Stimulated activated CD8-positive, alpha-beta memory T cell treated with anti-CD3 and anti-CD28 coated beads, Interleukin-2, amount 100 ng/mL, for 1 hour (primary cell): ENCODE data around the gene TLE5.
A peak's percentile ranks its signal among the peaks of the same experiment; 100 is the strongest.
"Not testable (repeated sequence)": the region's sequence is repeated elsewhere in the genome, so short reads cannot be mapped to it uniquely, and the experiment has no call there.

Source experiments
- DNase-seq, 2 donors: peaks; one replicate each; pipeline ENCODE4 v3.0.0-alpha.2; 2020; ENCODE audit warnings: low read depth in 2 of 2

Gene TLE5

GRCh38 chr19:3096267-3096901 is 34.1 kb upstream of the TLE5 start:
- DNase-seq: no peak

- DNase-seq: peak in 1 of 2 donors; percentile 21
Observed at GRCh38 chr19:3095441-3096191, 33.3 kb upstream of the TLE5 start.

DNA sequence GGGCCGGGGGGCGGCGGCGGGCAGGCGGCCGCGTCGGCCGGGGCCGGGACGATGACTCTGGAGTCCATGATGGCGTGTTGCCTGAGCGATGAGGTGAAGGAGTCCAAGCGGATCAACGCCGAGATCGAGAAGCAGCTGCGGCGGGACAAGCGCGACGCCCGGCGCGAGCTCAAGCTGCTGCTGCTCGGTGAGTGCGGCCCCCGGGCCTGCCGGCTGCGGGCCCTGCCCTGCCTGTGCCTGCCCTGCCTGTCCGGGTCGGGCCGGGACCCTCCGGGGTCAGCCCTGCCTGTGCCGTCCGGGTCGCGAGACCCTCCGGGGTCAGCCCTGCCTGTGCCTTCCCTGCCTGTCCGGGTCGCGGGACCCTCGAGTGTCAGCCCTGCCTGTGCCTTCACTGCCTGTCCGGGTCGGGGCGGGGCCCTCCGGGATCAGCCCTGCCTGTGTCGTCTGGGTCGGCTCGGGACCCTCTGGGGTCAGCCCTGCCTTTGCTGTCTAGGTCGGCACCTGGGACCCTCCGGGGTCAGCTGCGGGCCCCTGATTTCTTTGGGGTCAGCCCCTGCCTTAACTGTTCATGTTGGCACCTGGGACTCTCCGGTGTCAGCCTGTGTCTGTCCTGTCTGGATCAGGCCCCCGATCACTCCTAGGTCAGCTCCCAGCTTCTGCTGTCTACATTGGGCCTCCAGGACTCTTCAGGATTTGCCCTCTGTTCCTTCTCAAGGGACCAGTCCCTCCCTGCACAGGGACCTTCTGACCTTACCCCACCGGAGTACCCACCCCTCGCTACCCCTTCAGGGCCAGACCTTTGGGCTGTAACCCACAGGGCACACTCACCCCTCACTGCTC is 32.5 kb upstream of the TLE5 start:
- no peak for DNase-seq

GRCh38 chr19:3089299-3089855 is 27.1 kb upstream of the TLE5 start:
- not testable (repeated sequence) for DNase-seq

- DNase-seq: no peak
Observed at GRCh38 chr19:3087769-3088168, 25.5 kb upstream of the TLE5 start.

DNA sequence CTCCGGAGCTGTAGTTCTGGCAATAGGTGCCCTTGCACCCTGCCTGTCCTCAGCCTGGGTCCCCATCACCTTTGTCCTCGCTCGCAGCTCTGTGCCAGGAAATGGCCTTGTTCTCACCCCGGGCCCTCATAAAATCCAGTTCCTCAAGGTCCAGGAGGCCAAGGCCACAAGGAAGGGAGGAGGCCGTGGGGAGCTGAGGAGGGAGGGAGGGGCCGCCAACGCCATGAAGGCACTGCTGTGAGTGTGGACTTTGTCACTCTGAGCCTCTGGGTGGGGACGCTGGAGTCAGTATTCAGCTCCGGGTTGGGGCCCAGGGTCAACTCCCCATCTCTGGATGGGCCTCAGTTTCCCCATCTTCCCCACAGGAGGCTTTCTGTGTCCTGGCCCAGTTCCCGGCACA is 22.6 kb upstream of the TLE5 start:
- no peak for DNase-seq

- no peak for DNase-seq
Observed at GRCh38 chr19:3083964-3084363, 21.7 kb upstream of the TLE5 start.

- no peak for DNase-seq
Observed at GRCh38 chr19:3082331-3082730, 20.0 kb upstream of the TLE5 start.

GRCh38 chr19:3080286-3080685 is 18.0 kb upstream of the TLE5 start:
- DNase-seq: no peak

DNA sequence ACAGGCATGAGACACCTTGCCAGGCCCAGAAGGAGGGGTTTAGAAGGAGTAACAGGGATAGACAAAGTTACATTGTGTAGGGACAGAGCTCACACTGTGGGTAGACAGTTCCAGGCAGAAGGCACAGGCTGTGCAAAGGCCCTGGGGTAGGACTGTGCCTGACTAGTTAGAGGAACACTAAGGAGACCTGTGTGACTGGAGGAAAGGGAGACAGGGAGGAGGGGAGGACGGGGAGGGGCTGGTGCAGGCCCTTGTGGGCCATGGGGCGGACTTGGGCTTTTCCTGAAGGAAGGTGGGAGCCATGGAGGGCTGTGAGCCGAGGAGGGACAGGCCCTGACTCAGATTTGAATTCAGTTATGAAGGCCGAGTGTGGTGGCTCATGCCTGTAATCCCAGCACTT is 17.3 kb upstream of the TLE5 start:
- no peak for DNase-seq

- DNase-seq: peak; percentile 43 to 62
Observed at GRCh38 chr19:3075605-3076431, 13.5 kb upstream of the TLE5 start.

DNA sequence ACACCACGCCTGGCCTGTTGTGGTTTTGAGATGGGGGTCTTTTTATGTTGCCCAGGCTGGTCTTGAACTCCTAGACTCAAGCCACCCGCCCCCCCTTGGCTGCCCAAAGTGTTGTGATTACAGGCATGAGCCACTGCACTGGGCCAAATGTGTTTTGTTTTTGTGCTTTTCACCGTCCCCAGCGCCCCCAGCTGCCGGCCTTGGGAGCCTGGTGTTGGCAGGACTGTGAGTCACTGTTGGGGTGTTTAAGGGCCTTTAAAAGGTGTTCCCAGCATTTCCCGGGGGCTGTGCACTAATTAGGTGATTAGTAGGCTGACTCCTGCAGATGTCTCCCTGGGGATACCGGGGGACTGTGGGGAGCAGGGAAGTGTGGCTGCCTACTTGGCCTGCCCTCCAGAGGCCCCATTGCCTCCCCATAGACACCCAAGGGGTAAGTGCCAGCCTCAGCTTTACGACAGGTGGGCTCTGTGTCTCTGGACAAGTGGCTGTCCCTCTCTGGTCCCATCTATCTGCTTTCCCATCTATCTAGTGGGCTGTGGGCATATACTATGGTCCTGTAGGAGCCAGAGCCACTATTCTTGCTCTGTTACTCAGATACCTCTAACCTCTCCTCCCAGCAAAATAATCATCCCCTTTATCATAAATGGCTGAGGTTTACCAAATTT is 11.8 kb upstream of the TLE5 start:
- no peak for DNase-seq

DNA sequence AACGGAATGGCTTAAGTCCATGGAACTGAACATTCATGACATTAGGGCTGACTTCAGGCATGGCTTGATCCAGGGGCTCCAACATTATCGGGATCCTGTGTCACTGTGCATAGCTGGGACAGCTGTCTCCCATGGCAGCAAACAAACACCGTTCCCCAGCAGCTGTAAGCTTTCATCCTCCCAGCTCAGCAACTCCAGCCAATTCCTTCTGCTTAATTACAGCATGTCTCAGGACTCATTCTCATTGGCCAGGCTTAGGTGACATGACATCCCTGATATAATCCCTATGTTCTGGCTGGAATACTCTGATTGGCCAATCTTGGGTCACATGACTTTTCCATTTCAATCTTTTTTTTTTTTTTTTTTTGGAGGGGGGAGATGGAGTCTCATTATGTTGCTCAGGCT is 10.9 kb upstream of the TLE5 start:
- no peak for DNase-seq

- no peak for DNase-seq
Observed at GRCh38 chr19:3071768-3072167, 9.5 kb upstream of the TLE5 start.

DNA sequence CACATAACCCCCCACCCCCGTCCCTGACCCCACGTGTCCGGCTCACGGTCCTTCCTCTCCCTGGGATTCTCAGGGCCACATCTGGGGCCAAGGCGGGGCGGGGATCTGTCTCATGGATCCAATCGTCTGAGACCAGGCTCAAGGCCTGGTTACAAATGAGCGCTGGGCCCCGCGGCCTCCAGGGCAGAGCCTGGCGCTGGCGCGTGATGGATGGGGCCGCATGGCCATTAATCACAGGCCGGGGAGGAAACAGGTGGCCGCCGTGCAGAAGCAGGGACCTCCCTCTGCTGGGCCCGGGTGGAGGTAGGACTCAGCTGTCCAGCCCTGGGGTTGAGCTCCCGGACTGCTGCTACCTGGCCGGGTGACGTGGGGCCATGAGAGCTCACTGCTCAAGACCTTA is 5.8 kb upstream of the TLE5 start:
- DNase-seq: no peak

DNA sequence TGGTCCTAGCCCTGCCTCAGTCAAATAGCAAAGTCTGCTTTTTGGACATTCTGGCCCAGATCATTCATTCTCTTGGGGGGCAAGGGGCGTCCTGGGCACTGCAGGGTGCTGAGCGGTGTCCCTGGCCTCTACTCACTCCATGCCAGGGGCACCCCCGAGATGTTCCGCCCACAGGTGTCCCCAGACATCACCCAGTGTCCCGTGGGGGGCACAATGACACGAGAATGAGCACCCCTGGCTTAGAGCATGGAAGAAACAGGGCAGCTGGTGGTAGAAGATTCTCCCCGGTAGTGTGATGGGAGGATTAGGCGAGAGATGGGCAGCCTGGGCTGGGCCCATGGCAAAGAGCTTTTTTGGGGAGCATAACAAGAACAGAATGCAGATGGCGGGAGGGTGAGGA is 5.3 kb upstream of the TLE5 start:
- no peak for DNase-seq

- DNase-seq: no peak
Observed at GRCh38 chr19:3066482-3067049, 4.3 kb upstream of the TLE5 start.

DNA sequence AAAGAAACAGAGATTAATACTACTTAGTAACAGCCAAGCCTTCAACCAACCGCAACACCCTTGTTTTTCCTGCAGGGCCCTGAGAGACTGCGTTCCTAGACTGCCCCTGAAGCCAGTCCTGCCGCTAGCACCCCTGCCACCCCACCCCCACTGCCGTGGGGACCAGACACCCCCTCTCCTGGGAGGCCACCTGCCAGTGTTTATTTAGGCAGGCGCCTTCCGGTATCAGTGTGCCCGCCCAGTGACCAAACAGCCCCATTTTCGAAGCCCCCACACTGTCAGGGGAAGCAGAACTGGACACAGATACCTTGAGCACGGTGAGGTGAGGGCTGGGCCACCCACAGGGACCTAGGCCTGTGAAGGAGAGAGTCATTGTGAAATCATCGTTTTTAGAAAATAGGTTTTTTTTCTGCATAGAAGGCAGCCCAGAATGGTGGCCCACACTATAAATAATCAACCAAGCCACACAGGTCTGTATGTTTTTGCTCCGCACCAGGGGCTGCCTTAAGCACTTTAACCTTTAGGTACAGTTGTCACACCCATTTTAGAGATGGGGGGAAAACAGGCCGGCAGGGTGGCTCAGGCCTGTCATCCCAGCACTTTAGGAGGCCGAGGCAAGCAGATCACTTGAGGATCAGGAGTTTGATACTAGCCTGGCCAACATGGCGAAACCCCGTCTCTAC is 3.5 kb upstream of the TLE5 start:
- DNase-seq: no peak

- no peak for DNase-seq
Observed at GRCh38 chr19:3064011-3064330, 1.7 kb upstream of the TLE5 start.
